Measurements from ENCODE around the gene XRRA1.
"Not testable (repeated sequence)": the region's sequence is repeated elsewhere in the genome, so short reads cannot be mapped to it uniquely, and the experiment has no call there.

Gene XRRA1

DNA sequence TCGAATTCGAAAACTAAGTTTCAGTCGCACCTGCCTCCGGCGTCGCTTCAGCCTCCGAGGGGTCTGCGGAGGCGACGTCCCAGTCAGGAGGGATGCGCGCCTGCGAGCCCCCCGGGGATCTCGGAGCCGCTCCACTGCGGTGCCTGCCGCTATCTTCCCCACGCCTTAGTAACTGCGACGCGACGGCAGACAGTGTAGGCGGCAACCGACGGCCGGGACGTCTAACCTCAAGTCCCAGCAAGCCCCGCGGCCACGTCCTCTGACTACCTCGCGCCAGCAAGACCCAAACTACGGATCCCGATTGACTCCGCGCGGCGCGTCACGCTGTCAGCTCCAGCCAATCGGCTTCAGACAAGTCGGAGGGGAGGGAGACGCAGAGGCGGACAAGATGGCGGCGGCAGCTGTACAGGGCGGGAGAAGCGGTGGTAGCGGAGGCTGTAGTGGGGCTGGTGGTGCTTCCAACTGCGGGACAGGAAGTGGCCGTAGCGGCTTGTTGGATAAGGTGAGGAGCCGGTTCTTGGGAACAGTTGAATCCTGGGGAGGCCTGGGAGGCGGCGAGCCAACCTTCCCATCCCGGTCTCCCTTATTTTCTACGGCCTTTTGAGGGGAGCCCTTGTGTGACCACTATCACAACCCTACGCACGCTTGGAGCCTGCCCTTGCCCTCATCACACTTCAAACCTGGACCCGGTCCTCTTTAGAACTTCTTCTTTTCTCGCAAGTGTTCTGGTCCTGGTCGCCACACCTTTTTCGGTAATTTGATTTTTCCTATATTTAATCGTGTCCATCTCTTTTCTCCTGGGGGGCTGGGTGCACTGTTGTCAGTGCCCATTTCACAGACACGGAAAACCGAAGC lies at the start of gene XRRA1, which contains the start of gene SPCS2:
Gene XRRA1 (minus strand): TSS at position 194 of the 855 bp plus-strand sequence. CDS start 8,213 bp downstream, outside the sequence.
Gene SPCS2 (plus strand): TSS at position 369 of the 855 bp plus-strand sequence. CDS start 20 bp downstream, at position 389.
- peak; percentile 97 to 99 (median 97) for DNase-seq

DNA sequence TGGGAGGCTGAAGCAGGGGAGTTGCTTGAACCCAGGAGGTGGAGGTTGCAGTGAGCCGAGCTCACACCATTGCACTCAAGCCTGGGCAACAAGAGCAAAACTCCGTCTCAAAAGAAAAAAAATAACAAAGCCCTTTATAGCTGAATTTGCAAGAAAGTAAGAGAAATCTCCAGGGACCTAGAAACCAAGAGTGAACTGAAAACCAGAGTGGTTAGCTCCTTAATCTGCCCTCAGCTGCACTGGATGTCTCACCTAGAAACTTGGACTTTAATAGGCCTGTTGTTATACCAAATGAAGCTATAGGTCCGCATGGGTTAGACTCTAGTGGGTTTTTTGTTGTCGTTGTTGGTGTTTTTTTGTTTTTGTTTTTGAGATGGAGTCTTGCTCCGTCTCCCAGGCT lies 44.0 kb upstream of the XRRA1 start:
- no peak for DNase-seq

- DNase-seq = no peak
Observed at GRCh38 chr11:74990941-74991340, 42.0 kb upstream of the XRRA1 start.

- DNase-seq = not testable (repeated sequence)
Observed at GRCh38 chr11:74990150-74990549, 41.3 kb upstream of the XRRA1 start.

DNA sequence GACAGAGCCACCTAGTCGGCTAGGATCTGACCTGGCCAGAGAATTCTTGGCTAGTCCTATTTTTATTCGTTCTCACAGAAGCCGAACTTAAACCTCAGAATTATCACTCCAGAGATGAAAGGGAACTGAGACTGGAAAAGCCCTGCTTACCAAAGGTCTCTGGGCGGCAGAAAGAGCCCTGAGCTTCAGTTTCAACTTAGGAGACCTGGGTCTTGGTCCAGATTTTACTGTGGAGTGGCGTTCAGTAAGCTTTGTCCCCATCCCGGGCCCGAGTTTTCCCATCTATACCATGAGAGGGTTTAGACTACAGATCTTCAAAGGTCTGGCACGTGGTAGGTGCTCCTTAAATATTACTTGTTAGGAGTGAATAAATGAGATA lies 40.4 kb upstream of the XRRA1 start:
- peak in 1 of 3 experiments; percentile 63 for DNase-seq

DNA sequence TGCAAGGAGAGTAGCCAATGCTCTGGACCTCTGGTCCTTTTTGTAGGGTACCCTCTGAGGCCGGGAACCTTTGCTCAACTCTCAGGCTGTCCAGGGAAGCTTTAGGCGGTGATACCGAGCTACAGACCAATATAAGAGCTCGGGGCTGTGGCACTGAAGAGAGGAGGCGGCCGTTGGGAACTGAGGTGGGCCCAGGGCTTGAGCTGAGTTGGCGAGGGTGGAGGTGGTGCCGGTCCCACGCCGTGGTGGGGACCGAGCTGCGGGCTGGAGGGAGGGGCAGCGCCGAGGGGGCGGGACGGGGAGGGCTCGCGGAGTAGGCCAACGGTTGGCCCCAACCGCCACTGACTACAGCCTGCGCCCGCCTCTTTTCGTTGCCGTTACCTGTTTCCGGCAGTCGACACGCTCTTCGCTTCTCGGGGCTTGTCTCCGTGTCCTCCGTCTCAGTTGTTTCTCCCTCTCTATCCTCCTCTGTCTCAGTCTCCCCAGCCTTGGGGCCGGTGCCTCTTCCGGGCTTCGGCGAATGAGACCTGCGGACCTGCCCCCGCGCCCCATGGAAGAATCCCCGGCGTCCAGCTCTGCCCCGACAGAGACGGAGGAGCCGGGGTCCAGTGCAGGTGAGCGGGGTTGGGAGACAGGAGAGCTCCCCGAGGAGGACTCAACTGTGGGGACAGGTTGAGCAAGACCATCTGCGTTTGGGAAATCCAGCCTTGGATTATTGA lies 39.8 kb upstream of the XRRA1 start, which contains the start of gene NEU3:
Gene NEU3 (plus strand): TSS at position 393 of the 719 bp plus-strand sequence. CDS start 128 bp downstream, at position 521.
- peak; percentile 83 to 90 (median 87) for DNase-seq

DNA sequence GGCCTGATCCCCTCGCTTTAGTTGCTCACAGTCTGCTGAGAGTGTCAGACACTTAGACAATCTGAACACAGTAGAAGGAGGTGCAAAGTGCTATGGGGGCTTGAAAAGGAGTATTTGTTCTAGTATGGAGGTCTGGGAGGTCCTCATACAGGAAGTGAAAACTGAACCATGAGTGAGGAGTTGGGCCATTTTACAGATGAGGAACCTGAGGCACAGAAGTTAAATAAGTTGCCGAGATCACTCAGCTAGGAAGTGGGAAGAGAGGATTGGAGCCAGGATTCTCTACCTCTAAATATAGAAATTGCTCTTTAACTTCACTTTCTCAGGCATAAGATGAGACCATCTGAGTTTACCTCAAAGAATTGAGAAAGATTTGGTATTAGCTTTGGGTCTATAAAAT lies 35.8 kb upstream of the XRRA1 start:
- no peak for DNase-seq

GRCh38 chr11:74984070-74984469 lies 35.2 kb upstream of the XRRA1 start:
- no peak for DNase-seq

DNA sequence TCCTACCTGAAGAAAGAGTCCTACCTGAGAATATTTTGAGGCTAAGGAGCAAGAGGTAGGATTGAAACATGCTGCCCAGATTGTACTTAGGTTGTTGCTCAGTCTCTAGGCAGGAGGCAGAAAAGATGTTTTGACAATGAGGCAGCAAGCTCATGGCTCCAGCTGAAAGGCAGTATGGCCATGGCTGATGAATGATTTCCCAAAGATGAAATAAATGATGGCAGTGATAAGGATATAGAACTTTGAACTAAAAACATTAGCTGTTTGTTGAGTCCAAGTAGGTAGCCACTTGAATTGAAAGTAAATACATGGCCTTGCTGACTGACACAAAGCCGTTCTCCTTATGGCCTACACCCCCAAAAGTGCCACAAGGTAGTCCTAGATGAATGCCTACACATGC lies 33.0 kb upstream of the XRRA1 start:
- no peak for DNase-seq

GRCh38 chr11:74980634-74981033 lies 31.7 kb upstream of the XRRA1 start:
- DNase-seq = no peak

GRCh38 chr11:74978041-74978440 lies 29.1 kb upstream of the XRRA1 start:
- no peak for DNase-seq

- no peak for DNase-seq
Observed at GRCh38 chr11:74971424-74971823, 22.5 kb upstream of the XRRA1 start.

DNA sequence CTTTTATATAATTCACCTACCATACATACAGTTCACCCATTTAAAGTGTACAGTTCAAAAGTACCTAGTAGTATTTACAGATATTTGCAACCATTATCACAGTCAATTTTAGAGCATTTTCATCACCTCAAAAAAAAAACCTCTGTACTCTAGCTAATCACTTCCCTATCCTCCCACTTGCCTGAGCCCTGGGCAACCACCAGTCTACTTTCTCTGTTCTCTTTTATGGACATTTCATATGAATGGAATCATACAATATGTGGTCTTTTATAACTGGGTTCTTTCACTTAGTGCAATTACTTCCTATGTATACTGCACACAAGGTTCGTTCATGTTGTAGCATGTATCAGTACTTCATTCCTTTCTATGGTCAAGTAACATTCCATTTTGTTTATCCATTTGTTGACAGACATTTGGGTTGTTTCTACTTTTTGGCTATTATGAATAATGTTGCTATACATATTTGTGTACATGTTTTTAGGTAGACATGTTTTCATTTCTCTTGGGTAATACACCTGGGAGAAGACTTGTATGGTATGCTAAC lies 22.0 kb upstream of the XRRA1 start:
- DNase-seq = no peak

DNA sequence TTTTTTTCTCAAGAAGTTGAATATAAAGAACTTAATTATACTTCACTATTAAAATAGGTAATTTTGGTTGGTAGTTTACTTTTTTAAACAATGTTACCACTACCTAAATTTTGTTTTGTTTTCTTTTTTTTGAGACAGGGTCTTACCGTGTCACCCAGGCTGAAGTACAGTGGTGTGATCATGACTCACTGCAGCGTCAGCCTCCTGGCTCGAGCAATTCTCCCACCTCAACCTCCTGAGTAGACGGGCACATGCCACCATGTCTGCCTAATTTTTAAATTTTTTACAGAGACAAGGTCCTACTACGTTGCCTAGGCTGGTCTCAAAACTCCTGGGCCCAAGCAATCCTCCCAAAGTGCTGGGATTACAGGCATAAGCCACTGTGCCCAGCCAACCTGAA lies 17.8 kb upstream of the XRRA1 start:
- DNase-seq = no peak

GRCh38 chr11:74960128-74960527 lies 11.2 kb upstream of the XRRA1 start:
- DNase-seq = not testable (repeated sequence)

DNA sequence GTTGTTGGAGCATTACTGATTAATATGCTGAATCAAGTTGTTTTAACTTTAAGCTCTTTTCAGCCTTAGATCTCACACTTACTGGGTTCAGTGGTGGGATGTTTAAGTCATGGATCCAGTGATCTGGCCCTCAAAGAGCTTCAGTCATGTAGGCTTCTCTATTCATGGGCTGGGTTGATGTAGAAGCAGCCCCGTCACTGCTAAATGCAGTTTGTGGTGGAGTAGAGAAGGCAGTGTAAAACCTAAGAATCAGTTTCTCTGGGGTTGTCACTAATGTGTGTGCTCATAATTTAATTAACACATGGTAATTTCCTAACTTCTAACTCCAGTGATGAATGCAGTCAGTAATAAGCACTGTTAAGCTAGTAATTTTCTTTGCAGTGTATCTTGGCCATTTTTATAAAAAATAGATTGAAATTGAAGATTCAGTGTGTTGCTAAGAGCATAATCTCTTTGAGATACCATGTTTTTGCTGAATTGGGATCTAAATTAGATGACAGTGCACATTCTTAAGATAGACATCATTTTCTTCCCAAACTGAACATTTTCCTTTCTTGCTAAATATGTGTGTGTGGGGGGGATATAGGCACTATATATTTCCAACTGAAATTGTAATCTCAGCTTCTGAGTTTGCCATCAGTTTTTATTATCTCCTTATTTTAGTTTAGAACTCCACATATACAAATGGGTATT lies 9.2 kb upstream of the XRRA1 start:
- no peak for DNase-seq

- no peak for DNase-seq
Observed at GRCh38 chr11:74956397-74957015, 7.6 kb upstream of the XRRA1 start.

- no peak for DNase-seq
Observed at GRCh38 chr11:74954199-74954598, 5.3 kb upstream of the XRRA1 start.

DNA sequence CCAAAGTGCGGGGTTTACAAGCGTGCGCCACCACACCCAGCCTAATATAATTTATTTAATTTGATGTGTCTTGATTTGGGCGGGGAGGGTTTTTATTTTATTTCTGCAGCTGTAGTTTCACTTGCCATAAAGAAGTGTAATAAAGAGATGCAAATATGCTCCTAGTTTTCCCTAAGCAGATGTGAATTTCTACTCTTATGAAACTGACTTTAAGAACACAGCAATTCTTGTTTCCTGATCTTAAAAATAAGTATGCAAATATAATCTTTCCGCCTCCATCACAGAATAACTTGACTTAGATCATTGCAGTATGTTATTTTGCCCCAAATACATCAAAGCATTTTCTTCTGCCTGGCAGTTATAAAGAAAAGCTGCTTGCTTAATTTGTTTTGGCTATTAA lies 4.6 kb upstream of the XRRA1 start:
- DNase-seq = no peak

- DNase-seq = no peak
Observed at GRCh38 chr11:74952752-74953151, 3.9 kb upstream of the XRRA1 start.

DNA sequence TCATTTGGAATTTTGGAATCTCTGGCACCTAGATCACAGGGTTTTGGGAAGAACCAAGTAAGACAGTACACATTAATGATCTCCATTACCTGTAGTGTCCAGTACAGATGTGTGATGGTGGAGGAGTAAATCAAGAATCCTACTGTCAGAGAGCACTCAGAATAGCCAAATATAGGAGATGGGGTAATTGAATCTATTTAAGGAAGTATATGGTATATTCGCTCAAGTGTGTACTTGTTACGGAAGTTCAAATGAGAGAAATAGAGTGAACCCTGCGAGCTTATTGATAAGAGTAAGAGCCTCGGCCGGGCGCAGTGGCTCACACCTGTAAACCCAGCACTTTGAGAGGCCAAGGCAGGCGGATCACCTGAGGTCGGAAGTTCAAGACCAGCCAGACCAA lies 2.3 kb upstream of the XRRA1 start:
- no peak for DNase-seq

- no peak for DNase-seq
Observed at GRCh38 chr11:74950374-74950969, 1.6 kb upstream of the XRRA1 start.

Data from NCI-H1417 (cell line).